Memory B cell (primary cell): ENCODE data around the gene RPTN.
A peak's percentile ranks its signal among the peaks of the same experiment; 100 is the strongest.

Experiments
- ATAC-seq: fragments of 150-1000 bp; cut with Tn5 transposase; 2 replicates; pipeline ENCODE4 v1.10.0; 2021; ENCODE audit warnings: low read depth, mild to moderate bottlenecking, moderate library complexity
- DNase-seq, 2 donors: peaks; one replicate each; pipeline ENCODE4 v3.0.0; 2022; ENCODE audit warnings: low spot score in 2 of 2
- H3K27ac Mint-ChIP-seq: one replicate; pipeline ENCODE4 v1.8.0; 2022; ENCODE audit warnings: mild to moderate bottlenecking, moderate library complexity, mixed read lengths
- H3K27me3 Mint-ChIP-seq: one replicate; pipeline ENCODE4 v1.8.0; 2022; ENCODE audit warnings: mixed read lengths
- H3K36me3 Mint-ChIP-seq: one replicate; pipeline ENCODE4 v1.8.0; 2022; ENCODE audit warnings: mild to moderate bottlenecking, mixed read lengths
- H3K4me1 Mint-ChIP-seq: one replicate; pipeline ENCODE4 v1.8.0; 2022; ENCODE audit warnings: mixed read lengths
- H3K4me3 Mint-ChIP-seq: one replicate; pipeline ENCODE4 v1.8.0; 2022; ENCODE audit warnings: mild to moderate bottlenecking, moderate library complexity, mixed read lengths
- H3K9me3 Mint-ChIP-seq: one replicate; pipeline ENCODE4 v1.8.0; 2022; ENCODE audit warnings: mixed read lengths

RPTN gene

DNA sequence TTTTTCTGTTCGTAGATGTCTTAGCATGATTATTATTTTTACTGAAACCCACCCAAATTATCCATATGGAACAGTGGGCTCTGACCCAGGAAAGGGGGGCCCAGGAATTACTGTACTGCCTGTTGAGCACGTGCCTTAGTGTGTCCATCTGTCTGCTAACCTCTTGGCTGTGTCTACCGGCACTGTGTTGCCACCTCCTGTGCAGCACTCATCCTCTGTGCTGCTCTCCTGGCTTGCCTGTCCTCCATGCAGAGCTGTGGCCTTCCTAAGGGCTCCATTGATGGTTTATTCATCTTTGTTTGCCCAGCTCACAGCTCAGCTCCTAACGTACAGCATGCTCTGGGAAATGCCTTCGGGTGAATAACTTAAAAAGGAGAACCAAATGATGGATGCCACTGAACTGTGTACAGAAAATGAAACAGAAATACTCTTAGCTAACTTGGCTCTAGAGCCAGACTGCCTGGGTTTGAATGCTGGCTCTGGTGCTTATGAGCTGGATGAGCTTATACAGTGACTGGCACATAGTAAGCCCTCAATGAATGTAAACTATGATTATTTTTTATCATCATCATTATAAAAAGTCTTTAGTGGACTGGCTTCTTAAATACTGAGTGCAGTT, 11.4 kb upstream of the RPTN start:
- no peak for DNase-seq
- Mint-ChIP-seq H3K27me3 (peaks cover 25% of the 10 kb centered on the region), H3K4me3 (no peak overlapping the region), H3K4me1 (peaks cover 11% of the 10 kb centered on the region), H3K27ac (no peak overlapping the region), H3K36me3 (no peaks in the 10 kb centered on the region), H3K9me3 (no peaks in the 10 kb centered on the region)
- no peak for ATAC-seq

DNA sequence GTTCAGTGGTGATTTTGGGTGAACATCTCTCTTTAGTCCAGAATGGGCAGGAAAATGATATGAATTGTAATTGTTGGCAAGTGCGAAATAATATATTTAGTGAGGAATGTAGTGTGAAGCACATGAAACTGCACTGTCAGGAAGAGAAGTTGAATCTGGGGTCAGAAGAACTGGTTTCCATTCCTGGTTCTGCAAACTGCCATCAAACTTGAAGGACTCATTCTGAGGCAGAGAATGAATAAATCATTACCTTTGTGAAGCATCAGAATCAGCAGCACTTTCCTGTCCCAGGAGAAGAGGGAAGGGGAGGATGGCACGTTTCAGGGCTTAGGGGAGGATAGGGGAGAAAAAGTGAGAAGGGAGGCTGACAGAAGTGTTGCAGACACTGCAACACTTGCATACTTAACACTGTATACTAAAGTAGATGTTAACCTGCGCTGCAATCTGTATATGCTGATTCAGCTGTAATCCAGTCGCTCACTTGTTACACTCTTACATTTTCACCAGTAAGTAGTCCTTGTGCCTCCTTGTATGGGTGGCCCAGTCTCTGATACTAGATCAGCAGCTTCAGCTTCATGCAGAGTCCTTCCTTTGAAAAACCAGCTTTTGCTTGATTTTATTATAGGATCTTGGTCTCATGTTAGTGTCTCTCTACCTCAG, 10.5 kb upstream of the RPTN start:
- Mint-ChIP-seq H3K4me3 (no peak overlapping the region), H3K27ac (no peak overlapping the region), H3K36me3 (no peaks in the 10 kb centered on the region), H3K27me3 (peaks cover 22% of the 10 kb centered on the region), H3K4me1 (peaks cover 11% of the 10 kb centered on the region), H3K9me3 (no peaks in the 10 kb centered on the region)
- ATAC-seq (no peak), DNase-seq (no peak)

DNA sequence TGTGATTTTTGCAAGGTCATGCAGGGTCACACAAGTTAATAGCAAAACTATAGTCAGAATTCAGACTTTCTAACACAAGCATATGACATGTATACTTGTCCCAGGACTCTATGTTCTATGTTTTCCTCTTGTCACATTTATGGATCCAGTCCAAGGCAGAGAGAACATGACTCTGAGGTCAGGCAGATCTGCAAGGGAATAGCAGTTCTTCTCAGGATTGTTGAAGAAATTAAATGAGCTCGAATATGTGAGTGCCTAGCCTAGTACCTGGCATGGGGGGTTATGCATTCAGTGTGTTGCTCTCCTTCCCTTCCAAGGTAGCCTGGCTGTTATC, 9.5 kb upstream of the RPTN start:
- no peaks in the 10 kb centered on the region for H3K36me3 Mint-ChIP-seq
- no peaks in the 10 kb centered on the region for H3K9me3 Mint-ChIP-seq
- H3K4me3 Mint-ChIP-seq: no peak overlapping the region
- ATAC-seq (no peak), DNase-seq (no peak)
- no peak overlapping the region for H3K27ac Mint-ChIP-seq
- H3K4me1 Mint-ChIP-seq: peaks cover 11% of the 10 kb centered on the region
- H3K27me3 Mint-ChIP-seq: peaks cover 24% of the 10 kb centered on the region

DNA sequence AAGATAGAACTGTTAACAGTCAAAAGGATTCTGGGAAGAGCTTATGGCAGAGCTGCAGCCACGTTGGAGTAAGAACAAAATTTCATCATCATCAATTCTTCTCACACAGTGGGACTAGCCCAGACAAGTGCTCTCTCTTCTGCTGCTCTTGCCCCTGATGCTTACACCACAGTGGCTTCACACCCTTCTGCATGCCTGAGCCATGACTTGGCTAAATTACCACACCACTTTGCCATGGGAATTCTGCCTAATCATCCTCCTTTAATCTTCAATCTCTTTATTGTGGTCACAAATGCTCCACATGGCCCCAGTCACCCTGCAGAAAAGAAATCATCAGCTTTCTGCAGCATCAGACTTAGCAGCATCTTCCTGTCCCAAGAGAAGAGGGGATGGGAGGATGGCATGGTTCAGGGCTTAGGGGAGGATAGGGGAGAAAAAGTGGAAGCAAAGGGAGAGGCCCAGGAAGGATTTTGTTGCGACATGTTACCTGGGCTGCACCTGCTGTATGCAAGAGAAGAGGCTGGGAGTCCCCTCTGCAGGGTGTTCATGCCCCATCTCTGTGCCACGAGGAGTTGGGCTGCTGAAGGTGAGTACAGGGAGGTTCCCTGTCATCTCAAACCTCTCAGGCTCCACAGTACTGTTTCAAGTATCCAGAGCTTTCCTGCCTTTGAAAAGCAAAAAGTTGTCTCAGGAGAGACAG, 9.0 kb upstream of the RPTN start:
- Mint-ChIP-seq H3K27ac (no peak overlapping the region), H3K4me1 (peaks cover 11% of the 10 kb centered on the region), H3K9me3 (no peaks in the 10 kb centered on the region), H3K27me3 (peaks cover 21% of the 10 kb centered on the region), H3K4me3 (no peak overlapping the region), H3K36me3 (no peaks in the 10 kb centered on the region)
- ATAC-seq (no peak), DNase-seq (no peak)

DNA sequence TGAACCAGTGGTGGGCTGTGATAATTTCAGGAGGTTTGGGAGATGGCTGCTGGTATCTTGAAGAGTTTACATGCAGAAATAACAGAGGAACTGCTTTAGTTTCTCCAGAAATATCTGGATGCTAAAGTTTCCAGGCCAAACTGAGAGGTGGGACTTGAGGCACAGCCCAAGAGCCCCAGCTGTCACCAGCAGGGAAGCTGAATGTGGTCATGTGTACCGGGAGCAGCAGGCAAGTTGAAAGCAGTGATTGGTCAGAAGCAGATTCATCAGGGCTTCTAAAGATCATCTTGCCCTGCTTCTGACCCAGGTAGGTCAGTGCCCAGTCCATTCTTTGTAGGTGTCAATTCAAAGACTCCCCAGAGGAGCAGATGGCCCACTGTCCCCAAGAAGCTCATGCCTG, 7.9 kb upstream of the RPTN start:
- Mint-ChIP-seq H3K4me1 (peaks cover 11% of the 10 kb centered on the region), H3K4me3 (no peak overlapping the region), H3K27me3 (peaks cover 22% of the 10 kb centered on the region), H3K36me3 (no peaks in the 10 kb centered on the region), H3K27ac (no peak overlapping the region), H3K9me3 (no peaks in the 10 kb centered on the region)
- no peak for DNase-seq
- ATAC-seq: no peak

DNA sequence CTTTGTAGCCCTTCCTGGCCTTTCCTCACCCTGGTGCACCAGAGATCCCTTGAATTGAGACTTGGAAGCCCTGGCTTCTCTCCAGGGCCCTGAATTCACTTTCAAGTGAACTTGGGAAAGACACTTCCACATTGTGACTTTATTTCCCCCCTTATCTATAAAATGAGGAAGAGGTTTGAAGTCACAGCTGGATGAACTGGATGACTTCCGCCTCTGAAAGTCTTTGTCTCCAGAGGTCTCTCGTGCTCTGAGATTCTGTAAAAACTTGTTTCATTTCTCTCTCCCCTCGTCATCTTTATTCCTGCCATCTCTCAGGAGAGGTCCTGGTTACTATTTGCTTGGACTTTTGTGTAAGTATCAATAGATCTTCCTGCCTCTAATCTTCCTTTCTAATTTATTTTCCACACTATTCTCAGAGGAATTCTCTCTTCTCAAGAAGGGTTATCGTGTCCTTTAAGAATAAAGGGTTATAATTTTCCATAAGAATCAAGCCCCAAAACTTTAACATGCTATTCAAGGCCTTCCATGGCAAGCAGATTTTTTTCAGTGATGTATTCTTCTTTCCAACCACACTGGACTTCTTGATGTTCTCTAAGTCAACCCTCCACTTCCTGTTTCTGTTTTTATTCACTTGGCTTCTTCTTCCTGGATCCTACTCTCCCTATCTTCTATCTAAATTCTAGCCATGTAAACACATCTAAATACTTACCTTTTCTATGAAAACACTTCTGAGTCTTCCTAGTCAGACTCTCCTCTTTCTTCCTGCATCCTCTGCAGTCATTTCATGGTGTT, 6.5 kb upstream of the RPTN start:
- H3K4me1 Mint-ChIP-seq: peaks cover 15% of the 10 kb centered on the region
- H3K9me3 Mint-ChIP-seq: no peaks in the 10 kb centered on the region
- no peak overlapping the region for H3K27ac Mint-ChIP-seq
- no peak for DNase-seq
- peak; percentile 76 for ATAC-seq
- peaks cover 18% of the 10 kb centered on the region for H3K27me3 Mint-ChIP-seq
- H3K4me3 Mint-ChIP-seq: peak overlapping the region; percentile 39
- H3K36me3 Mint-ChIP-seq: no peaks in the 10 kb centered on the region

DNA sequence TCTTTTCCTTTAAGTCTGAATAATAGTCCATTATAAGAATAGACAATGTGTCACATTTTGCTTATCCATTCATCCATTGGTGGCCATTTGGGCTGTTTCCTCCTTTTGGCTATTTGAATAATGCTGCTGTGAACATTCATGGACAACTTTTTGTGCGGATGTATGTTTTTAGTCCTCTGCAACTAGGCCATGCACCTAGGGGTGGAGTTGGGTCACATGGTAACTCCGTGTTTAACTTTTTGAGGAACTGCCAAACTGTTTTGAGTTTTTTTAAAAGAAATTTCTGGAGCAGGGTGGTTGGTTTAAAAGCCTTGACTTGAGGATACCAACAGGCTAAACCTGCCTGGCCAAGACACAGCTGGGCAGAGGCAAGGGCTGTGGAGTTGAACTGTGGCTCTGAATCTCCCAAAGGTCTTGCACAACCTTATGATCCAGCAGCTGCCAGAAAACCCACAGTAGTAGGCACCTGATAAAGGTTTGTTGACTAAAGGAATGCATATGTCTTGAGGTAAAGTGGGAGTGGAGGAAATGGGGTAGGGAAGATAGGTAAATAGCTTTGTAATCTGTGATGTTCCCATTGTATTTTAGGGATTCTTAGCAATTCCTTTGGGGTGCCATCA, 5.6 kb upstream of the RPTN start:
- H3K4me3 Mint-ChIP-seq: no peak overlapping the region
- no peak for ATAC-seq
- peaks cover 18% of the 10 kb centered on the region for H3K4me1 Mint-ChIP-seq
- H3K9me3 Mint-ChIP-seq: no peaks in the 10 kb centered on the region
- no peak overlapping the region for H3K27ac Mint-ChIP-seq
- H3K36me3 Mint-ChIP-seq: no peaks in the 10 kb centered on the region
- peaks cover 16% of the 10 kb centered on the region for H3K27me3 Mint-ChIP-seq
- no peak for DNase-seq

DNA sequence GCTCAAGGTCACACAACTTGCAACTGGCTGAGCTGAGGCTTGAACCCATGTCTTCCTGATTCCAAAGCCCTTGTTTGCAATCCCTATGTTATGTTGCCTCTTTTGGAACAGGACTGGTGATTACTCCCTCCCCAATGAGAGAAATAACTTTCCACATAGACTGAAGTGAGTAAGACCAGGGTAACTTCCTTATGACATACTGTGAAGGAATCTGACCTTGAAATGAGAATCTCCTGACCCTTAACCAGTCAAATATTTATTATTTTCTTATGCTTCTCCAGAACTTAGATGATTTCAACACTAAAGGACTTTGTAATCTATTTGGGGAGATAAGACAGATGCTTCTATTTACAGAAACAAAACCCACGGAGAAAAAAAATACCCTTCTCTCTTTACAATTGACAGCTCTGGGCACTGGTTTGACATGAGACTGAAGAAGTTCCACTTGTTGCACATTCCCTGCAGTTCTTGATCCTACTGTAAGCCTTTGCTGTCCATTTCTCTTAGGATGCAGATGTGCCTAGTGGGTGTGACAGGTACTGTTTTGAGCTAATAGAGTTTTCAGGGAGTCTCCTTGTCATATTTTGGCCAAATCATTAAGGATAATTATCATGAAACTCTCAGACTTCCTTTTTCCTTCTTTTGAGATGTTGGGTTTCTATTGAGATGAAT, 3.9 kb upstream of the RPTN start:
- H3K4me1 Mint-ChIP-seq: peaks cover 18% of the 10 kb centered on the region
- H3K4me3 Mint-ChIP-seq: no peak overlapping the region

DNA sequence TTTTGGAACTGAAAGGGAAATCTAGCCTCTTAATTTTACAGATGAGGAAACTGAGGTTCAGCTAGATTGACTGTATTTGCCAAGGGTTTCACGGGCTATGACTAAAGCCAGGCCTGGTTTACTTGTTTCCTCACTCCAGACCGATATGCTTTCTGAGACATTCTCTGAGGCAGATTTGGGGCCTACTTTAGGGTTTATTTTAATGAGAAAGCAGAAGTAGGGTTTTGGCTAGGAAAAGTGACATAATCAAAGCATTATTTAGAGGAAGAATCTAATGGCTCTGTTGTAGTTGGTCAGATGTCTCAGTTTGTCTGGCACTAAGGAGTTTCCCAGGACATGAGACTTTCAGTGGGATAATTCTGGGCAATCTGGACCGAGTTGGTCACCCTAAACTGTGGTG, 1.5 kb upstream of the RPTN start:
- Mint-ChIP-seq H3K27ac (no peak overlapping the region), H3K4me3 (no peak overlapping the region), H3K4me1 (peaks cover 9% of the 10 kb centered on the region), H3K9me3 (no peaks in the 10 kb centered on the region), H3K36me3 (no peaks in the 10 kb centered on the region), H3K27me3 (peaks cover 9% of the 10 kb centered on the region)
- ATAC-seq: peak; percentile 49
- no peak for DNase-seq

More for the DNA sequence above, 3.9 kb upstream of the RPTN start:
- DNase-seq: no peak
- Mint-ChIP-seq H3K9me3 (no peaks in the 10 kb centered on the region), H3K27ac (no peak overlapping the region), H3K36me3 (no peaks in the 10 kb centered on the region), H3K27me3 (peaks cover 15% of the 10 kb centered on the region)
- no peak for ATAC-seq

DNA sequence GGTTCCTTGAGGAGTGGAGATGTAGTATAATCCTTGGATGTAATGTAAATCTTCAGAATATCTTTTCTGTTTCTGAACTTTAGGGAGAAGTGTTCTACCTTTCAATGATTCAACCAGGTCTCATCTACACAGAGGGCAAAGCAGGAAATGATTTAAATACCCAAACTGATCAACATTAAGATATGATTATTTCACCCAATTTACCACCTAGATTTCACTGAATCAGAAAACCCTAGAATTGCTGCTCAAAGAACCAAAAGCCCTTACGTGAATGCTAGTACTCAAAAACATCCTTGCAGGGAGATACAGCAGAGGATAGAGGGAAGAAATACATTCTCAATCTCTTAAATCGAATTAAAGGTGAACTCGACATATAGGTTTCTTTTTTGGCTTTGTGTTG, 5.0 kb downstream of the RPTN start:
- no peak overlapping the region for H3K27ac Mint-ChIP-seq

DNA sequence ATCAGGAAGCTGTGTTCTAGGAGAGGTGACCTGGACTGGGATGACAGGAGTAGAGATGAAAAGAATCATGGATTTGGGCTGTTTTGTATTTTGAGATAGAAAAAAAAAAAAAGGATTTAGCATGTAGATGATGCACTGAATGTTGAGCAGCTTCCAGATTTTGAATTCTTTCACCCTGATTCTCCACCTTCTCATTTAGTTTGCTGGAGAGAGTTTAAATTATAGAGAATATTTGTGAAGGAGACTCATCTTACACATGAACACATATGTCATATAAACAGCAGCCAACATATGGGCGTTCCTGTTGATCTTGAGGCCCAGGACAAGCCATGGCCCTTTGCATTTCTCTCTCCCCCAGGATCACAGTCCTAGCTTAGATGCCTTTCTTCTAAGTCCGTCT, 7.4 kb downstream of the RPTN start:
- Mint-ChIP-seq H3K4me3 (no peak overlapping the region), H3K9me3 (peaks cover 11% of the 10 kb centered on the region), H3K27me3 (peaks cover 20% of the 10 kb centered on the region), H3K36me3 (no peaks in the 10 kb centered on the region), H3K4me1 (no peaks in the 10 kb centered on the region), H3K27ac (no peak overlapping the region)
- DNase-seq (no peak), ATAC-seq (no peak)

More for the DNA sequence above, 5.0 kb downstream of the RPTN start:
- peaks cover 2% of the 10 kb centered on the region for H3K9me3 Mint-ChIP-seq
- no peak overlapping the region for H3K4me3 Mint-ChIP-seq
- ATAC-seq (no peak), DNase-seq (no peak)
- H3K27me3 Mint-ChIP-seq: peaks cover 22% of the 10 kb centered on the region
- no peaks in the 10 kb centered on the region for H3K36me3 Mint-ChIP-seq
- H3K4me1 Mint-ChIP-seq: no peaks in the 10 kb centered on the region

DNA sequence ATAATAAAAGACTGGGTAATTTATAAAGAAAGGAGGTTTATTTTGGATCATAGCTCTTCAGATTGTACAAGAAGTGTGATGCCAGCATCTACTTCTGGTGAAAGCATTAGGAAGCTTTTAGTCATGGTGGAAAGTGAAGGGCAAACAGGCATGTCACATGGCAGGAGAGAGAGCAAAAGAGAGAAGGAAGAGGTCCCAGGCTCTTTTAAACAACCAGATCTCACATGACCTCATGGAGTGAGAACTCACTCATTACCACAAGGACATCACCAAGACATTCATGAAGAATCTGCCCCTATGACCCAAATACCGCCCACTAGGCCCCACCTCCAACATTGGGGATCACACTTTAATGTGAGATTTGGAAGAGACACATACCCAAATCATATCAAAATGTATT, 10.0 kb downstream of the RPTN start:
- peaks cover 16% of the 10 kb centered on the region for H3K9me3 Mint-ChIP-seq
- H3K4me1 Mint-ChIP-seq: no peaks in the 10 kb centered on the region
- no peak overlapping the region for H3K27ac Mint-ChIP-seq
- peaks cover 20% of the 10 kb centered on the region for H3K27me3 Mint-ChIP-seq
- ATAC-seq: no peak
- peaks cover 5% of the 10 kb centered on the region for H3K36me3 Mint-ChIP-seq
- H3K4me3 Mint-ChIP-seq: no peak overlapping the region
- no peak for DNase-seq

DNA sequence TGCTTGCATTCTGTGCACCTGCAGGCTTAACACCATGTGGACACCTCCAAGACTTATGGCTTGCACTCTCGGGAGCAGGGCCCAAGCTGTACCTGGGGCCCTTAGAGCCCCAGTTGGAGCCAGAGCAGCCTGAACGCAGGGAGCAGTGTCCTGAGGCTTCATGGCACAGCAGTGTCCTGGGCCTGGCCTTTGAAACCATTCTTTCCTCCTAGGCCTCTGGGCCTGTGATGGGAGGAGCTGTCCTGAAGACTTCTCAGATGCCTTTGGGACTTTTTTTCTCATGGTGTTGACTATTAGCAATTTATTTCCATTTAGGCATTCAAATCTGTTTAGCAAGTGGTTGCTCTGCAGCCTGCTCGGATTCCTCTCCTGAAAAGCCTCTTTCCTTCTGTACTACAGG, 11.0 kb downstream of the RPTN start:
- ATAC-seq (no peak), DNase-seq (no peak)
- H3K27ac Mint-ChIP-seq: no peak overlapping the region
- H3K36me3 Mint-ChIP-seq: peaks cover 5% of the 10 kb centered on the region
- H3K4me3 Mint-ChIP-seq: no peak overlapping the region
- peaks cover 16% of the 10 kb centered on the region for H3K9me3 Mint-ChIP-seq
- H3K27me3 Mint-ChIP-seq: peaks cover 22% of the 10 kb centered on the region
- H3K4me1 Mint-ChIP-seq: no peaks in the 10 kb centered on the region
